NCI-H345 (cell line): Measurements from ENCODE around the gene POU6F1.

Experiments used
- DNase-seq: peaks from one replicate; lab custom pipeline; 2025; lab: John Stamatoyannopoulos, UW

POU6F1 gene

GRCh38 chr12:51162217-51162616 is 55.6 kb downstream of the POU6F1 start:
- DNase-seq: no peak

- no peak for DNase-seq
Observed at GRCh38 chr12:51160814-51161459, 56.9 kb downstream of the POU6F1 start.

GRCh38 chr12:51156245-51156765 is 61.6 kb downstream of the POU6F1 start:
- no peak for DNase-seq

- DNase-seq: no peak
Observed at GRCh38 chr12:51152953-51153352, 64.9 kb downstream of the POU6F1 start.

- no peak for DNase-seq
Observed at GRCh38 chr12:51150777-51151176, 67.1 kb downstream of the POU6F1 start.

- DNase-seq: no peak
Observed at GRCh38 chr12:51147309-51147708, 70.6 kb downstream of the POU6F1 start.

- DNase-seq: no peak
Observed at GRCh38 chr12:51139292-51139844, 78.5 kb downstream of the POU6F1 start.
